Measurements from ENCODE around the gene ZNF766. TPM values are rescaled to one million over a fixed set of nuclear protein-coding genes. Genes with fewer than 3 reads are reported as not detected.

ZNF766 gene
- total RNA-seq, 1 experiment from 2014 or later = 17.9 TPM

GRCh38 chr19:52297601-52298364 is 28.4 kb downstream of the ZNF766 start:
- peaks cover 11 to 23% of the 10 kb centered on the region in 2 experiments; a peak in 3 of 4 replicates for H3K9me3 ChIP-seq (ENCODE audit: control insufficient read depth in 1 of 2, insufficient read depth in 1 of 2, low read depth in 1 of 2, low read length in 2 of 2)
- CTCF ChIA-PET = no interaction called here
- TF ChIP-seq JUND (IDR thresholded peaks at IDR 0.05) (no peak), ZNF274 (IDR thresholded peaks at IDR 0.05; ENCODE audit: low read depth, low read length) (no peak), SP1 (IDR thresholded peaks at IDR 0.05; ENCODE audit: low read depth) (no peak), POLR2AphosphoS5 (IDR thresholded peaks at IDR 0.05; ENCODE audit: low read depth, low read length) (no peak), ELF1 (IDR thresholded peaks at IDR 0.05; ENCODE audit: borderline replicate concordance, low read depth) (no peak), RAD21 (IDR thresholded peaks at IDR 0.05; ENCODE audit: low read depth) (no peak), EZH2phosphoT487 (IDR thresholded peaks at IDR 0.05; ENCODE audit: borderline replicate concordance) (no peak), YY1 (IDR thresholded peaks at IDR 0.05; ENCODE audit: extremely low read depth, insufficient replicate concordance, low read depth, low read length) (no peak), FOSL1 (IDR thresholded peaks at IDR 0.05; ENCODE audit: low read depth) (no peak), MAX (IDR thresholded peaks at IDR 0.05) (no peak), SRF (IDR thresholded peaks at IDR 0.05; ENCODE audit: low read depth) (no peak), ZFX (IDR thresholded peaks at IDR 0.05) (no peak), CEBPB (IDR thresholded peaks at IDR 0.05; ENCODE audit: low read depth) (no peak), CBX3 (IDR thresholded peaks at IDR 0.05; ENCODE audit: low read depth) (no peak), SIN3A (IDR thresholded peaks at IDR 0.05; ENCODE audit: low read depth) (no peak), EGR1 (IDR thresholded peaks at IDR 0.05; ENCODE audit: low read depth) (no peak), ATF3 (IDR thresholded peaks at IDR 0.05) (no peak)
- TF ChIP-seq, protein P1, sequence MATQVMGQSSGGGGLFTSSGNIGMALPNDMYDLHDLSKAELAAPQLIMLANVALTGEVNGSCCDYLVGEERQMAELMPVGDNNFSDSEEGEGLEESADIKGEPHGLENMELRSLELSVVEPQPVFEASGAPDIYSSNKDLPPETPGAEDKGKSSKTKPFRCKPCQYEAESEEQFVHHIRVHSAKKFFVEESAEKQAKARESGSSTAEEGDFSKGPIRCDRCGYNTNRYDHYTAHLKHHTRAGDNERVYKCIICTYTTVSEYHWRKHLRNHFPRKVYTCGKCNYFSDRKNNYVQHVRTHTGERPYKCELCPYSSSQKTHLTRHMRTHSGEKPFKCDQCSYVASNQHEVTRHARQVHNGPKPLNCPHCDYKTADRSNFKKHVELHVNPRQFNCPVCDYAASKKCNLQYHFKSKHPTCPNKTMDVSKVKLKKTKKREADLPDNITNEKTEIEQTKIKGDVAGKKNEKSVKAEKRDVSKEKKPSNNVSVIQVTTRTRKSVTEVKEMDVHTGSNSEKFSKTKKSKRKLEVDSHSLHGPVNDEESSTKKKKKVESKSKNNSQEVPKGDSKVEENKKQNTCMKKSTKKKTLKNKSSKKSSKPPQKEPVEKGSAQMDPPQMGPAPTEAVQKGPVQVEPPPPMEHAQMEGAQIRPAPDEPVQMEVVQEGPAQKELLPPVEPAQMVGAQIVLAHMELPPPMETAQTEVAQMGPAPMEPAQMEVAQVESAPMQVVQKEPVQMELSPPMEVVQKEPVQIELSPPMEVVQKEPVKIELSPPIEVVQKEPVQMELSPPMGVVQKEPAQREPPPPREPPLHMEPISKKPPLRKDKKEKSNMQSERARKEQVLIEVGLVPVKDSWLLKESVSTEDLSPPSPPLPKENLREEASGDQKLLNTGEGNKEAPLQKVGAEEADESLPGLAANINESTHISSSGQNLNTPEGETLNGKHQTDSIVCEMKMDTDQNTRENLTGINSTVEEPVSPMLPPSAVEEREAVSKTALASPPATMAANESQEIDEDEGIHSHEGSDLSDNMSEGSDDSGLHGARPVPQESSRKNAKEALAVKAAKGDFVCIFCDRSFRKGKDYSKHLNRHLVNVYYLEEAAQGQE (IDR thresholded peaks at IDR 0.05; ENCODE audit: low read depth) = no peak
- peak overlapping the region; percentile 64 for H3K27ac ChIP-seq (ENCODE audit: low read depth, low read length)
- peaks cover 13 to 36% of the 10 kb centered on the region in 2 experiments for H3K36me3 ChIP-seq (ENCODE audit: control insufficient read depth in 1 of 2, insufficient read depth in 2 of 2, low read length in 2 of 2)
- H3K4me3 ChIP-seq (replicated peaks in 1 of 2; ENCODE audit: low read depth in 1 of 2, low read length in 2 of 2) = peak overlapping the region; percentile 73 to 89
- H3K4me1 ChIP-seq (ENCODE audit: control insufficient read depth in 1 of 2, insufficient read depth in 2 of 2, low read length in 2 of 2) = peaks cover 0 to 12% of the 10 kb centered on the region in 2 experiments; a peak in 2 of 4 replicates
- H3K9me2 ChIP-seq (ENCODE audit: insufficient read depth) = no peaks in the 10 kb centered on the region
- no peaks in the 10 kb centered on the region for H3K27me3 ChIP-seq (ENCODE audit: insufficient read depth, low read length)
- no peak for DNase-seq (ENCODE audit: low read depth, low spot score)
- no peak overlapping the region for H2AFZ ChIP-seq (ENCODE audit: low read depth, low read length, poor library complexity, severe bottlenecking)
- no peak for ATAC-seq
- no peaks in the 10 kb centered on the region for H4K20me1 ChIP-seq (ENCODE audit: insufficient read depth)
- no TSS peak for BruUV-seq (replicated peaks)
- RAD21 ChIA-PET (ENCODE audit: low non-redundant PET in 1 of 2, low total read pairs in 2 of 2, uncharacterized antibody in 2 of 2, unreplicated experiment in 2 of 2) = no interaction called here
- POLR2A ChIA-PET = no interaction called here
- intact Hi-C loops (cut with micrococcal nuclease) = loop anchor here (2.0 kb wide), 1 partner anchor 29 kb away; the partner anchor contains the start of gene ZNF766
- H3K79me2 ChIP-seq (ENCODE audit: insufficient read depth, low read length) = peaks cover 6% of the 10 kb centered on the region
- H3K4me2 ChIP-seq (ENCODE audit: low read length) = peak overlapping the region; percentile 73
- H3K9ac ChIP-seq (ENCODE audit: low read length) = peak overlapping the region; percentile 80

All from HCT116 (cell line).